NCI-H2029 (cell line): Measurements from ENCODE around the gene MSH3.
"Not testable (repeated sequence)": the region's sequence is repeated elsewhere in the genome, so short reads cannot be mapped to it uniquely, and the experiment has no call there.

Experiments used
- DNase-seq: peaks from one replicate; lab custom pipeline; 2025; lab: John Stamatoyannopoulos, UW

MSH3 gene

DNA sequence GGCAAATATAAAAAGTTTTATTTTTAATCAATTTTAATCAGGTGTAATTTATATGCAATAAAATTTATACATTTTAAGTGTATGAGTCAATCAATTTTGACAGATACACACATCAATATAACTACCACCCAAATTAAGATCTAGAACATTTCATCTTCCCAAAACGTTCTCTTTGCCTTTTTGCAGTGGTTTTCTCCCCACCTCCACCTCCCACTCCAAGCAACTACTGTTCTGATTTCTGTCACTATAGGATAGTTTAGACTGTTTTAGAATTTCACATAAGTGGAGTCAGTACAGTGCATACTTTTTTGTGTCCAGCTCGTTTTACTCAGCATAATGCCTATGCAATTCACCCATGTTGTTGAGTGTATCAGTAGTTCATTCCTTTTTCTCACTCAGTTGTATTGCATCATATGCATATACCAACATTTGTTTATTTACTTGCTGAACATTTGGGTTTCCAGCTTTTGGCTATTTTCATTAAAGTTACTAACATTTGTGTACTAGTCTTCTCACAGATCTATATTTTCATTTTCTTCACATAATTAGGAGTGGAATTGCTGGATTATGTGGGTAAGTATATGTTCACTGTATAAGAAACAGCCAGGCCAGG, 52.5 kb downstream of the MSH3 start:
- no peak for DNase-seq

- DNase-seq, result no peak
These were observed 53.2 kb downstream of the MSH3 start for GRCh38 chr5:80707645-80708044.

- DNase-seq, result no peak
These were observed 56.8 kb downstream of the MSH3 start for GRCh38 chr5:80711216-80711615.

DNA sequence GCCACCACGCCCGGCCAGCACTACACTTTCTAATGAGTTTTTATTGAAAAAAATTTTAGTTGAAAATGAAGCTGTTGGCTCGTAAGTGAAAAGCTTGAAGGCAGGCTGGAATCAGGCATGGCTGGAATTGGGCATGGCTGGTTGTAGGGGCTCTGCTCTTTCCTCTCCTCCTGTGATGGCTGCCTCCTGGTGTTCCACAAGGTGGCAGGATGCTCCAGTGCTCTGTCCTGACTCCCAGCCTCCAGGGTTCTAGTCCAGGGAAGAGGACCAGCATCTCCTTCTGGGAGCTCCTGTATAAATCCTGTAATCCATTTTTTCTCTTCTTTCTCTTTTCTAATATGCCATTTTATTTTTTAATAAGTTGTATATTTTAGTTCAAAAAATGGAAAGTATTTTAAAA, 57.5 kb downstream of the MSH3 start:
- DNase-seq, result no peak

DNA sequence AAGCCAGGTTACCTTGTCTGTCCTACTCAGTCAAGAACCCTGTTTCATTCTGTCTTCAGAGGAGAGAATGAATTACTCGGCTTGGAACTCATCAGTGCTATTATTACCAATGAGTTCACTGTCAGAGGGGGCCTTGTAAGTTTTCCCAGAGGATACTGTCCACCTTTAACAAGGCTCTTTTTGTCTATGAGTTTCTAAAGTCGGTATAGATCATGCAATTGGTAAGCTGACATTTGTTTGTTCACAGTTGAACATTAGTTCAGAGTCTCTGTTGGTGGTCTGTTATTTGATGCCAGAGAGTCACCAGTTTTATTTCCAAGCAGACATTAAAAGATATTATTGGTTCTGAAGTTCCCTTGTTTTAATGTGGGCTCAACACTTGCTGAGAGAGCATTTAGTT, 58.5 kb downstream of the MSH3 start:
- no peak for DNase-seq

DNA sequence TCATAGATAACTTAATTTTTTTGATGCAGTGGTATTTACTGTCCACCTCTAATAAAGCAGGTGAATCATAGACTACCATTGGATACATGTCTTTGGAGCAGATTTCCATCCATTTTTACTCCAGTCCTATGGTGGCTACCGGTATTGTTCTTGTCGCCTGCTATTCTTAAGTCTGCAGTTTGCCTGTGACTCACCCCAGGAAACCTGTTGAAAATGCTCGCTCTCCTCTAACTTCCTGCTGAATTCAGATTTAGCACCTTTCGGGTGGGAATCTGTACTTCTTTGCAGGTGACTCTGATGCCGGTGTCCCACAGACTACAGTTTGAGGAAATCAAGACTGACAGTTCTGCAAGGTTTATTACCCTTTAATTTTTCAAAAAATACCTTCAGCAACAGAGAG, 59.2 kb downstream of the MSH3 start:
- no peak for DNase-seq

DNA sequence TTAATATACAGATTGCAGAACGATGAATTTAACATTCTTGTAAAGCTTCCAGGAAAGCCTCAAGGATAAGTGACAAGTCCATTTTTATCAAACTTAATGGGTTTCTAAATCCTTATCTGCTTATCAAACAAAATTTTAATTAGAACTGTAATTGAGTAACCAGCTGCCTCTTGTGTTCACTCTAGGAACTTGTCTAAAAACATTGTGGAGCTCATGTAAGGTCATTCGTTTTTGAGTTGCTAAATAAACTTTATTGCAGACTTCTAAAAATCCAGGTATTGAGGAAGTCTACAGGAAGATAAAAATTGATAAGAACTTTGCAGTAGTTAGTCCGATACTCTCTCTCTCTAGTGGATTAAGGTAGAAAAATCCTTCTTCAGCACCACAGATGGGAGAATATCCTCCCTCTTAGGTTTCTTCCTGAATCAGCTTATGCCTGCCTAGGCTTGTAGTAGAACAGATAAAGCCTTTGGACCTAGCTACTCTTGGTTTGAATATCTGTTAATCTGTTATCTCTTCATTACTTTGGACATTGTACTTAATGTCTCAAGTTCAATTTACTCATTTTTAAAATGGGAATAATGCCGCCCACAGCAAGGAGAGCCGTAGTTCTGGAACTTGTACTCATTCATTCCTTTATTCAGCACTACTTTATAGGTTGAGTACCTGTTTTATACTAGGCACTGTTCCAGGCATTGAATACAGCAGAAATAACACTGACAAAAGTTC, 60.3 kb downstream of the MSH3 start:
- no peak for DNase-seq

DNA sequence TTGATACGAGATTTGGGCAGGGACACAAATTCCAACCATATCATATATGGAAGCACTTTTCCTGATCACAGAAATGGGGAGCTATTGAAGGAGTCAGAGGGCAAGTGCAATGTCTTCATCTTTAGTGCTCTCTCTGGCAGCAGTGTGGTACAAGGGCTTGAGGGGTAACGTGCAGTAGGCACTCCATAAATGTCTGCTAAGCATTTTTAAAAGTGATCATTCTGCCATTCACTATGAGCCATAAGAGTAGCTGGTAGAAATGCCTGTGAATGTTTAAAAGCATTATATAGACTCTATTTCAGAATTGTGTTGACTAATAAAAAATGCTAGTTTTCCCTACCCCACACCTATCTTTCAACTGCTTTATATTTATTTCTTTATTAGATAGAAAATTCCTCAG, 61.4 kb downstream of the MSH3 start:
- no peak for DNase-seq

GRCh38 chr5:80720181-80720580, 65.7 kb downstream of the MSH3 start:
- no peak for DNase-seq

DNA sequence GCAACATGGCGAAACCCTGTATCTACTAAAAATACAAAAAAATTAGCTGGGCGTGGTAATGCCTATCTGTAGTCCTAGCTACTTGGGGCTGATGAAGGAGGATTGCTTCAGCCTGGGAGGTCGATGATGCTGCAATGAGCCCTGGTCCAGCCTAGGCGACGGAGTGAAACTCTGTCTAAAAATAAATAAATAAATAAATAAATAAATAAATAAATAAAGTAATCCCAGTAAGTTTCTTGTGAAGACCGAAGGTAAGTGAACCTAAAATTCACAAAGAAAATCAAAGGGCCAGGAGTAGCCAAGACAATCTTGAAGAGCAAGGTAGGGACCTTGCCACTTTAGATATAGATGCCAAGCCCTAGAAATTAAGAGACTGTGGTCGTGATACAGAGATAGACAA, 68.5 kb downstream of the MSH3 start:
- DNase-seq, result no peak

- no peak for DNase-seq
These were observed 71.0 kb downstream of the MSH3 start for GRCh38 chr5:80725446-80725845.

DNA sequence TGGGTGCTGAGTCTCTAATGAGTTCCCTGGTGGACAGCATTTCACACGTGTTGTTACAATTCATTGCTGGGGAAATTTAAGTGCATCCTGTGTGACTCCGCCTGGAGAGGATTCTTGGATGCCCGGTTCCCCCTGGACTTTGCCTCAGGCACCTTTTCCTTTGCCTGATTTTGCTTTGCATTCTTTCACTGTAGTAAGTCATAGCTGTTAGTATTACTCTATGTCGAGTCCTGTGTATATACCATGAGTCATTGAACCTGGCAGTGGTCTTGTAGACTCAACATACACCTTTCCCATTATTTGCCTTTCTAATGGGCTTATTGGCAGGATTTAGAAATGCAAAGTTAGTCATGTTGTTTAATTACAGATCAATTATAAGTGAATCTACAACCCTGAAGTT, 82.3 kb downstream of the MSH3 start:
- no peak for DNase-seq

GRCh38 chr5:80738466-80738865, 84.0 kb downstream of the MSH3 start:
- no peak for DNase-seq

GRCh38 chr5:80739057-80739456, 84.6 kb downstream of the MSH3 start:
- DNase-seq, result no peak

- no peak for DNase-seq
These were observed 85.0 kb downstream of the MSH3 start for GRCh38 chr5:80739496-80739895.

GRCh38 chr5:80739898-80740297, 85.4 kb downstream of the MSH3 start:
- DNase-seq, result no peak

- not testable (repeated sequence) for DNase-seq
These were observed 86.0 kb downstream of the MSH3 start for GRCh38 chr5:80740488-80740887.

GRCh38 chr5:80740999-80741398, 86.5 kb downstream of the MSH3 start:
- no peak for DNase-seq

DNA sequence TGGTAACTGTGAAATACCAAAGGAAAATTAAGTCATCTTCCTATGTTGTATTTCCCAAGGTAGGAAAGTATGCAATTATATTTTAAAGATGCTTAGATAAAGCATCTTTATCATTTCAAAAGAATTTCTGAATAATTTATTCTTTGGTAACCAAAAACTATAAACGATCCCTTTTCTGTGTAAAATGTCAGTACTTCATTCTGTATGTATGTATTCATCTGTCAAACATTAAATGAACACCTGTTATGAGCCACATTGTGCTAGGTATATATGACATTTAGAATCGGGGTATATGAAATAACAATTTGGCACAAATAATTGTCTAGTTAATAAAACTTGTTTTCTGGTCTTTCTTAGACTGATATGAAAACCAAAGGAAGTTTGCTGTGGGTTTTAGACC, 89.7 kb downstream of the MSH3 start:
- no peak for DNase-seq

DNA sequence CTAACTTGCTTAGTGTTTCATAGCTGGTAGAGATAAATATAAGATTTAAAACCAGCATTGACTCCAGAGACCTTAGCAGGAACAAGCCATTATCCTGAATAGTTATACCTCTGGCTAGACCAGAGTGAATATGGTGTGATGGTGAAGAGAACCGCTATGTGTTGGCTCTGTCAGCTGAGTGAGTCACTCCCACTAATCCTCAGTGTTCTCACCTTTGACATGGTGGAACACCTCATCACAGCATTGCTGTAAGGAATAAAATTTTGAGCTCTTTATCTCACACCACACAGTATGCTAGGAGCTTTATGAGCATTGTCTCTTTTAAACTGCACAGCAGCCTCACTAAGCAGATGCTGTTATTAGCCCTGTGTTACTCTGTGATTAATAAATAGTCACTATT, 91.0 kb downstream of the MSH3 start:
- DNase-seq, result no peak

DNA sequence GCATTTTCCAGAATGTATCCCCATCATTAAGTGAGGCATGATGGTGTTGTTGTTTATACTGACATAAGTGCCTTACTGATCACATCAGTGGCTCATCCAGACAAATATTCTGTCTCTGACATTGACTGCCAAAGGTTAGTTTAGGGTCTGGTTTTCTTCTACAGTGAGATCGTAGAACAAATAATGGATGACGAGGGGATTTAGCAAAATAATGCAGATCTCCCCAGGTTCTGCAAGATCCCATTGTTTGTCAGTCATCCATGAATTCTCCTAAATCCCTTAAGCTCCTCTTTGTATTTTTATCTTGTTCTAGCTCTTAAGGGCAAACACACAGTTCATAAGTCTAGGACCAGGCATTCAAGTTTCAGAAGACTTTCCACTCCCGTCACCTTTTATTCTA, 93.5 kb downstream of the MSH3 start:
- no peak for DNase-seq

- DNase-seq, result no peak
These were observed 98.0 kb downstream of the MSH3 start for GRCh38 chr5:80752427-80752826.

GRCh38 chr5:80753712-80754111, 99.3 kb downstream of the MSH3 start:
- DNase-seq, result no peak

DNA sequence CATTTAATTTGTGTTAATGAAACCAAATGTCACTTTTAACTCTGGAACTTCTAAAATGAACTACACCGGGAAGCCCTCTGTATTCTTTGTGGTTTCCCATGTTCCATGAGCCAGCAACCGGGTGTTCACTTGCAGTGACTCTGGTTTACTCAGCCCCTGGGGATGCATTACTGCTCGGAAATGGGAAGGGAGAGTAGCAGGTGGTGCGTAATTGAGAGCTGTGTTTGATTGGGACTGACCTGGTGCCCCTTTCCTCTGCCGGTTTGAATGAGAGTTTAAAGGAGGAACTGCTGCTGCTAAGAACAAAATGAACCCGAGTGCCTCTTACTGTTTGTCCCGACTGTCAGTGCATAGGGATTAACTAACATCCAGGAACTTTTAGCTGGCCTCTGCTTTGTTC, 100.4 kb downstream of the MSH3 start:
- no peak for DNase-seq
